Epithelial cell of prostate (primary cell): Measurements from ENCODE around the gene MCM6.
A peak's percentile ranks its signal among the peaks of the same experiment; 100 is the strongest.
"Not testable (repeated sequence)": the region's sequence is repeated elsewhere in the genome, so short reads cannot be mapped to it uniquely, and the experiment has no call there.

Experiments
- DNase-seq: peaks from one replicate; pipeline ENCODE4 v3.0.0-alpha.2; 2011; ENCODE audit warnings: low read depth, low spot score
- H3K27ac ChIP-seq: fragments of 450-650 bp; 2 replicates; pipeline ENCODE4 v1.5.1; 2017; ENCODE audit warnings: mild to moderate bottlenecking

The MCM6 gene

DNA sequence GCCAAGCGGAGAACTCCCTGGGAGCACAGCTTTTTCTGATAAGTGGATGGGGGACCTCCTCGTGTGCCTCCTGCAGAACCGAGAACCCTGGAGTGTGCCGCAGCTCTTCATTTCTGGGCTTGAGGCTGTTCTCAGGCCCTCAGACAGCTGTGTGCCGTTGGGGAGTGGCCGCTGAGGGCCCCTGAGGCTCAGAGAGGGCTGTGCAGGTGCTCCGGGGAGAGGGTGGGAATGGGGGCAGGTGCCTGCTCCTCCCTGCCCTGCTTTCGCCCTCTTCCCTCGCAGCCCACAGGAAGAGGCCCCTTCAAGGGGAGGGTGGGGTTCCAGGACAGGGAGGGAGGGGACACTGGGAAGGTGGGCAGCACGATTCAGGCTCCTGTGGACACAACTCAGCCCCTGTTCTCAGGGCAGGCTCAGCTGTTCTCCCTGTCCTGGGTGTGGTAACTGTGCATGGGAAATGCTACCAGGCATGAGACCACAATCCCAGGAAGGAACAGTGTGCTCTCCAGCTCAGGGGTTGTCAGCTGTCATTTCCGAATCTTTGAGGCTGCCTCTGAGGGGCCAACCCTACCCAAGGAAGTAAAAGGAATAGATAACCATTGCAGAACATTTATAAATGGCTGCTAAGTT, 50.6 kb downstream of the MCM6 start:
- no peak overlapping the region for H3K27ac ChIP-seq
- DNase-seq = no peak

DNA sequence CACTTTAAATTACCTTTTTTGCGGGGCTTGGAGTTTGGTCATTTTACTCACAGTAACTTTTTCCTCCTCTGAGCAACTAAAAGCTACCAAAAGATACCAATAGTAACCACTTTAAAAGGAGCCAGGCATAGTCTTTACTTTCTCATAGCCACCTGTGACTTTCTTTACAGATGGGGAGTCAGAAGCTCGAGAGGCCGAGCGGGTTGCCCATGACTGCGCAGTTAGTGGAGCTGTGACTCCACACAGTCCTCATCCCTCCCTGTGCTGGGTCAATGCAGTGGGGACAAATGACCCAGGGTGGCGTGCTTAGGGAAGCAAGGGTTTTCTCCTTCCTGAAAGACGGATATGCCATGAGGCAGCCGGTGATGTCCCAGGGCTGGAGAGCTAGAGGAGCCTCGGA, 51.1 kb downstream of the MCM6 start:
- DNase-seq = no peak
- no peak overlapping the region for H3K27ac ChIP-seq

DNA sequence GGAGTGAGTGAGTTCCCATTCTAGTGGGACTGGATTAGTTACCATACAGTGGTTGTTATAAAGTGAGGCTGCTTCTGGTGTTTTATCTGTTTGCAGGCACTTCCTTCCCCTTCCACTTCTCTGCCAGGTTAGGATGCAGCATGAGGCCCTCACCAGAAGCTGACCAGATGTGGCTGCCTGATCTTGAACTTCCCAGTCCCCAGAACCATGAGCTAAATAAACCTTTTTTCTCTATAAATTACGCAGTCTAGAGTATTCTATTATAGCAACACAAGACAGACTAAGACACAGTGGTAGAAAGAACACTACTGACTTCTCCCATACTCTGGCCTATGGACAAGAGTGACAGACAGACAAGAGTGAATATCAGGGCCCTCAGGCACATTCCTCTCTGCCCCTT, 53.4 kb downstream of the MCM6 start:
- no peak for DNase-seq
- no peak overlapping the region for H3K27ac ChIP-seq

DNA sequence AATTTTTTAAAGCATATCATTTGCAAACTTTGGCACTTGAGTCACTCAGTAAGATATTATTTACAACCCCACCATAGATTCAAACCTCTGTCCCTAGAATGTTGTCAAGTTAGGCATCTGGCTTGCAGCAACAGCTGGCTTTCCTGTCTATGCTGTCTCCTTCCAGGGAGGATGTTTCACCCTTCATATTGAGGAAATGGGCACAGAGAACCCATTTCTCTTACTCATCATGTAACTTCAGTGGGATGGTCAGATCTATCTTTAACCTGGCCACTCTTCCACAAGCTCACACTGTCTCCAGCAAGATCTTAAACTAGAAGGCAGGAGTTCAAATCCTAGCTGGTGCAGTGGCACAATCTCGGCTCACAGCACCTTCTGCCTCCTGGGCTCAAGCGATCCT, 55.1 kb downstream of the MCM6 start:
- no peak for DNase-seq
- no peak overlapping the region for H3K27ac ChIP-seq

DNA sequence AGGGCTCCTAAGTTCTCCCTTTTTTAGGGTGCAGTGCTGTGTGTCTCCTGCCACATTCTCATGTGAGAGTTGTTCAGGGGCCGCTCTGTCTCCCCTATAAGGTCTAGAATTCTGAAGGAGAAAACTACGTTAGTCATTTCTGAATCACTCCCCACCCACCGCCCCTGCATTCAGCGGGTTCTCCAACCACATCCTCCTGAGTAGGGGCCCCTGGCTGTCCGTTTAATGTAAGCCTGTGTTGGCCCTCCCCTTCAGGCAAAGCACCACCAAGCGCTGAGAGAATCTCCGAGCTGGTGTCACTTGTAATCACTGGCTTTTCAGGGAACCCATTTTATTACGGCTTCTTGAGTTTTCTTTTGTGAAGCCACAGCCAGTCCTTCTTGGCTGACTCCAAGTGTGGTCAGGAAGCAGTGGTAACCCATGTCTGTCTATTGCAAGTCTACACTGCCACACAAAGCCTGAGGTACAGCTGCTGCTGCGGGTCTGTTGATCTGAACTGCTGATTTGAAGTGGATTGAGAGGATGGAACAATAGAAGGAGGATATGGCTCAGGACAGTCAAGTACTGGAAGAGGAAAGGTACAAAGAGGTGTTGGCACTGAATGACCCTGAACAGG, 56.1 kb downstream of the MCM6 start:
- no peak overlapping the region for H3K27ac ChIP-seq
- no peak for DNase-seq

GRCh38 chr2:135818937-135819610, 57.2 kb downstream of the MCM6 start:
- no peak for DNase-seq
- no peak overlapping the region for H3K27ac ChIP-seq

DNA sequence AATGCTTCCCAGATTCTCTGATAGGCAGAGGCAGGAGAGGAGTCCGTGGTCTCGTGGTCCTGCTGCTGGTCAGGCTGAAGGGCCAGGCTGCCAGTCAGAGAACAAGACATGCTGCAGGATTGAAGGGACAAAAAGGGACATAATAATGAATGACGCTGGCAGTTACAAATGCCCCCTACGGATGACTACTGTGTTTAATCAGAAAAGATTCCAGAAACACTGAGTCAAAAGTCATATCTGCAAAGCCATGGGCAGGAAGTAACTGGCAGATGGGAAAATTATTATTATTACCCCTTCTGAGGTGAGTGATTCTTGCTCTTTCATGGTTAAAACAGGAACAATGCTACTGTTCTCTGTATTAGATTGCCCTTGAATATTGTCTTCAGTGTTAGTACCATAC, 58.3 kb downstream of the MCM6 start:
- DNase-seq = no peak
- no peak overlapping the region for H3K27ac ChIP-seq

DNA sequence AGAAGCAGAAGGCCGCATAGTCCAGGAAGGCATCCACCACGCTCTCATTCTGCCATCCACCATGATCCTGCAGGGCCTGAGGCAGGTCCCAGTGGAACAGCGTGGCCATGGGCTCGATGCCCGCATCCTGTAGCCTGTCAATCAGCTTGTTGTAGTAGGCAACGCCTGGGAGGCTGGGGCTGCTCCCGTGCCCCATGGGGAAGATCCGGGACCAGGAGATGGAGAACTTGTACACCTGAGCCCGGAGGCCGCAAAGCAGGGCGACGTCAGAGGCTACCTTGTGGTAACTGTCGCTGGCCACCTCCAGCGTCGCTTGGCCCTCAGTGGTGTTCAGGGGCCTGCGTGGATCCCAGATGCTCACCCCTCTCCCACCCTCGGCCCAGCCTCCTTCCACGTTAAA, 58.8 kb downstream of the MCM6 start:
- DNase-seq = no peak

DNA sequence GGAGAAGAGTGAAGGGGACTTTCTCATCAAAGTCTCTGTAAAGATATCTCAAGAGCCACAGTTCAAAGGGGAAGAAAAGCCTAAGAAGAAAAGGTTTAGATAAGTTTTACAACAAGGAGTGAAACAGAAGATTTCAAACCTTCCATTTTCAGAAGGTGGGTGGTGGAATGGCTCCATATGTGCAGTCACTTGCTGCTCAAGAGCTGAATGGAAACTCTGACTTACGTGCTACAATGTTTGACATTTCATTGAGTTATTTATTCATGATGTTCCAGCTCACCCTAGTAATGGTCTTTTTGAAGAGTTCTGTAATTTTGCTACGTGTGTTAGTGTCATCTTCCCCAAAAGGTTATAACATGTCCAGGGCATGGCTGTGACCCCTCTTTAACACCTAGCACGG, 61.0 kb downstream of the MCM6 start:
- H3K27ac ChIP-seq = no peak overlapping the region
- DNase-seq = no peak

More for the DNA sequence above, 58.8 kb downstream of the MCM6 start:
- H3K27ac ChIP-seq = no peak overlapping the region

GRCh38 chr2:135812907-135813511, 63.2 kb downstream of the MCM6 start:
- no peak overlapping the region for H3K27ac ChIP-seq
- no peak for DNase-seq

- DNase-seq, H3K27ac ChIP-seq: not testable (repeated sequence)
Observed at GRCh38 chr2:135807874-135808273, 68.4 kb downstream of the MCM6 start.

- no peak for DNase-seq
- no peak overlapping the region for H3K27ac ChIP-seq
Observed at GRCh38 chr2:135803278-135803677, 73.0 kb downstream of the MCM6 start.

DNA sequence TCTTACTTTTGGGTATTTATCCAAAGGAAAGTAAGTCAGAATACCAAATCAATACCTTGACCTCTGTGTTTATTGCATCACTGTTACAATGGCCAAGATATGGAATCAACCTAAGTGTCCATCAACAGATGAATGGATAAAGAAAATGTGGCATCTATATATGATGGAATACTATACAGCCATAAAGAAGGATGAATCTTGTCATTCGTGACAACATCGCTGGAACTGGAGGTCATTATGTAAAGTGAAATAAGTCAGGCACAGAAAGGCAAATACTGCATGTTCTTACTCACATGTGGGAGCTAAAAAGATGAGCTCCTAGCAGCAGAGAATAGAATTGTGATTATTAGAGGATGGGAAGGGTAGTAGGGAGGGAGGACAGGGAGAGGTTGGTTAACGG, 73.9 kb downstream of the MCM6 start:
- no peak for DNase-seq
- no peak overlapping the region for H3K27ac ChIP-seq

DNA sequence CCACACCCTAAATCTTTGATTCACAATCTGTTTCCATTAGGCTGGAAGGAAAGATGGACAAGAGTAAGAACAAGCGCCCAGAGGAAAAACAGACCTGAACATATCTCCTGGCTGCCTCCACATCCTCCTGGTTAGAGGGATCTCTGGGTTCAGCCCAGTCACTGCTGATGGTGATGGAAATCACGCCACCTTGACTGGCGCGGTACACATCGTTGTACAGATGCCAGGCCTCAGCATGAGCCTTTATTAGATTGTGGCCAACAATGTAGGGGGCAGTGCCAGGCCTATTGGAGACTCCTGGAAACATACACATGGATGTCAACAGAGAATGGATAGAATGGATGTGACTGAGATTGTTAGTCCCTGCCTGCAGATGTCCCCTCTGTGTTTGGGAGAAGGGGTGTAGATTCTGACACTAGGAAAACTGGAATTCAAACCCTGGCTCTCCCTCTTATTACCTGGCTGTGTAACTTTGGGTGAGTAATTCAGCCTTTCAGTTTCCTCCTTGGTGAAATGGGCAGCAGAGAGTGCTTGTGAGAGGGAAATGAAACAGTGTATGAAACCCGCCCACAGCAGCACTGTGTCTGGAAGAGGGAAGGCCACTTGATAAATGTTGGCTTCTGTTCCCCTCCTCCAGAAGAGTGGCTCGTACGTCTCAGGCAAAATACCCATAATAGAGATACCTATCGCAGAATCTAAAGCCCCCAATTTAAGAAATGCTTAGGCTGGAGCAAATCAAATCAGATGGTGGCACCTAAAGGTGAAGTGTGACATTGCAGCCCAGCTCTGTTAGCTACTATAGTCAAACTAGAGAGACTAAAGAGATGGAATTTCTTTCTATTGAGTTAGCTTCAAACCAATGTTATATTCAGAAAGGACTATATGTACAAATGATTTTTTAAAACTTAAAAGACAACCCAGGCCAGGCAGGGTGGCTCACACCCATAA, 75.5 kb downstream of the MCM6 start:
- no peak for DNase-seq
- no peak overlapping the region for H3K27ac ChIP-seq

DNA sequence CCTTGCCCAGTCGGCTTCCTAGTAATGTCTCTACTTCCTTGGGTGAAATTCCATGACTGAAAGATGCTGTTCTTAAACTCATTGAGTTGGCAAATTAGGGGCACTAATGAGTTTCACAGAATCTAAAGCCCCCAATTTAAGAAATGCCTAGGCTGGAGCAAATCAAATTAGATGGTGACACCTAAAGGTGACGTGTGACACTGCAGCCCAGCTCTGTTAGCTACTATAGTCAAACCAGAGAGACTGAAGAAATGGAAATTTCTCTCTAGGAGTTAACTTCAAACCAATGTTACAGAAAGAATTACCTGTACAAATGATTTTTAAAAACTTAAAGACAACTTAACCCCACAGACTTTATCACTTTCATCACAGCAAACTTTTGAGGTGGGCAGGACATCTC, 76.5 kb downstream of the MCM6 start:
- no peak overlapping the region for H3K27ac ChIP-seq
- no peak for DNase-seq

DNA sequence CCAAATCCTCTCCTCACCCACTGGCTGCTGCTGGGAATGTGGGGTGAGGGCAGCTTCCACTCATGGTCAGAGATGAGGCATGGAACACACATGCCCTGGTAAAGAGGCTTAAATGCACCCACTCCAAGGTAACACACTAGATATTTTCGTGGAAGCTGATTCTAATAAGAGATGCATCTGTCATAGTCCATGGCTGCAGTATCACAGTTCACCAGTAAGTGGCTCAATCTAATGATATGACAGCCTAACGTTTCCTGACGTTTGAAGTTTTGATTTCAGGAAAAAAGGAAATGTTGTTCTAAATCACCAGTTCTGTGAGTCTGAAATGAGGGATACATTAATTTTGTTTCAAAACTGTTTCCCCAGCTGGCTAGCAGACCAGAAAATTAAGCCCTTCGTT, 77.5 kb downstream of the MCM6 start:
- peak overlapping the region; percentile 73 for H3K27ac ChIP-seq
- no peak for DNase-seq

- no peak for DNase-seq
- peak overlapping the region; percentile 73 for H3K27ac ChIP-seq
Observed at GRCh38 chr2:135798275-135798705, 78.0 kb downstream of the MCM6 start.

- H3K27ac ChIP-seq = peak overlapping the region; percentile 73
Observed at GRCh38 chr2:135797497-135798274, 78.6 kb downstream of the MCM6 start.

GRCh38 chr2:135796606-135797005, 79.6 kb downstream of the MCM6 start:
- no peak for DNase-seq
- no peak overlapping the region for H3K27ac ChIP-seq

More at GRCh38 chr2:135797497-135798274, 78.6 kb downstream of the MCM6 start:
- peak; percentile 45 for DNase-seq
